ENCODE measurements around the gene TAC3.
A peak's percentile ranks its signal among the peaks of the same experiment; 100 is the strongest.

Gene TAC3

DNA sequence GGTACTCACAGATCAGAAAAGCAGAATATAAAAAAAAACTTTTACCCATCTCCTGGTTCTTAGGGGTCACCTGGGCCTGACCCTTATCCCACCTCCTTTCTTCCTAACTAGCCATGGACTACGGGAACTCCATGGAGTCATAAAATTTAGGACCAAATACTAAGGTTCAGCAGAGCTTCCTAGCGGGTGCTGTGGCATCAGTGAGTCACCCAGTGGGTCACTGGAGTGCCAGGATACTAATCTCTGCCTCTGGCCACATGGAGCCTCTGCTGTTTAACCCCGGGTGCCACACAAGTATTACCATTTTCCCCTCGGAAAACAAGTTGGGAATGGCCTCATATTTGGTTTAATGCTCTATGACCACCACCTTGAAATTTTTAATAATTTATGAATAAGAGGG lies 16.9 kb downstream of the TAC3 start:
- DNase-seq: no peak
- H3K18ac ChIP-seq (ENCODE audit: low read depth in 1 of 2, low read length in 2 of 2): no peak overlapping the region

GRCh38 chr12:56998981-56999380 lies 17.3 kb downstream of the TAC3 start:
- H2BK120ac ChIP-seq (ENCODE audit: low read depth, low read length): no peak overlapping the region
- no peak overlapping the region for H2BK12ac ChIP-seq (ENCODE audit: low read length in 2 of 2)
- no peak overlapping the region for H3K14ac ChIP-seq (ENCODE audit: low read length in 2 of 2)
- H2BK5ac ChIP-seq (ENCODE audit: low read depth, low read length, poor library complexity, severe bottlenecking): no peak overlapping the region
- H3K9ac ChIP-seq (ENCODE audit: low read length): peak overlapping the region; percentile 28
- no peak overlapping the region for H4K91ac ChIP-seq (ENCODE audit: low read length)
- H3K79me1 ChIP-seq (replicated peaks; ENCODE audit: low read length, poor library complexity, severe bottlenecking): peaks cover 56% of the 10 kb centered on the region
- no peak for DNase-seq
- H3K4me2 ChIP-seq (ENCODE audit: low read length, poor library complexity, severe bottlenecking): no peak overlapping the region
- WGBS: 100% methylated on average over 4 of the region's 4 CpGs
- H2BK15ac ChIP-seq (ENCODE audit: low read depth, poor library complexity, severe bottlenecking): no peak overlapping the region
- no peak overlapping the region for H3K4ac ChIP-seq (ENCODE audit: low read depth in 1 of 2, low read length in 2 of 2)
- peaks cover 48 to 52% of the 10 kb centered on the region in 2 experiments for H3K36me3 ChIP-seq (ENCODE audit: control insufficient read depth in 1 of 2, insufficient read depth in 2 of 2, low read depth in 1 of 2, low read length in 2 of 2)
- H4K8ac ChIP-seq (ENCODE audit: low read length): no peak overlapping the region
- no peak overlapping the region for H2AFZ ChIP-seq (ENCODE audit: low read depth, low read length)
- no peak overlapping the region for H2AK5ac ChIP-seq (ENCODE audit: low read length, severe bottlenecking)
- no peaks in the 10 kb centered on the region for H3K27me3 ChIP-seq (ENCODE audit: control insufficient read depth in 1 of 2, insufficient read depth in 1 of 2, low read length in 2 of 2)
- no peak overlapping the region for H3K4me3 ChIP-seq (ENCODE audit: insufficient read depth in 1 of 2, low read depth in 1 of 2, low read length in 2 of 2)
- H3K9me3 ChIP-seq (ENCODE audit: control insufficient read depth, low read length): no peaks in the 10 kb centered on the region
- no peak overlapping the region for H3K27ac ChIP-seq (ENCODE audit: low read length, poor library complexity, severe bottlenecking)
- peaks cover 7% of the 10 kb centered on the region for H3K4me1 ChIP-seq (ENCODE audit: control insufficient read depth, insufficient read depth, low read depth, low read length)
- H3K18ac ChIP-seq (ENCODE audit: low read depth in 1 of 2, low read length in 2 of 2): no peak overlapping the region
- no peak overlapping the region for H3K23ac ChIP-seq (ENCODE audit: low read length in 2 of 2)

More for the DNA sequence above, 16.9 kb downstream of the TAC3 start:
- H2BK5ac ChIP-seq (ENCODE audit: low read depth, low read length, poor library complexity, severe bottlenecking): no peak overlapping the region
- H2BK15ac ChIP-seq (ENCODE audit: low read depth, poor library complexity, severe bottlenecking): no peak overlapping the region
- no peak overlapping the region for H2AFZ ChIP-seq (ENCODE audit: low read depth, low read length)
- no peak overlapping the region for H3K27ac ChIP-seq (ENCODE audit: low read length, poor library complexity, severe bottlenecking)
- H2AK5ac ChIP-seq (ENCODE audit: low read length, severe bottlenecking): no peak overlapping the region
- WGBS: 94% methylated on average over 3 of the region's 4 CpGs
- no peaks in the 10 kb centered on the region for H3K27me3 ChIP-seq (ENCODE audit: control insufficient read depth in 1 of 2, insufficient read depth in 1 of 2, low read length in 2 of 2)
- peaks cover 52 to 57% of the 10 kb centered on the region in 2 experiments for H3K36me3 ChIP-seq (ENCODE audit: control insufficient read depth in 1 of 2, insufficient read depth in 2 of 2, low read depth in 1 of 2, low read length in 2 of 2)
- H3K9me3 ChIP-seq (ENCODE audit: control insufficient read depth, low read length): no peaks in the 10 kb centered on the region
- H3K4me2 ChIP-seq (ENCODE audit: low read length, poor library complexity, severe bottlenecking): no peak overlapping the region
- H2BK12ac ChIP-seq (ENCODE audit: low read length in 2 of 2): no peak overlapping the region
- H3K14ac ChIP-seq (ENCODE audit: low read length in 2 of 2): no peak overlapping the region
- H3K79me1 ChIP-seq (replicated peaks; ENCODE audit: low read length, poor library complexity, severe bottlenecking): peaks cover 61% of the 10 kb centered on the region
- H3K9ac ChIP-seq (ENCODE audit: low read length): peak overlapping the region; percentile 28
- no peak overlapping the region for H2BK120ac ChIP-seq (ENCODE audit: low read depth, low read length)
- H3K4me3 ChIP-seq (ENCODE audit: insufficient read depth in 1 of 2, low read depth in 1 of 2, low read length in 2 of 2): no peak overlapping the region
- H3K23ac ChIP-seq (ENCODE audit: low read length in 2 of 2): no peak overlapping the region
- H4K8ac ChIP-seq (ENCODE audit: low read length): no peak overlapping the region
- H4K91ac ChIP-seq (ENCODE audit: low read length): no peak overlapping the region
- H3K4ac ChIP-seq (ENCODE audit: low read depth in 1 of 2, low read length in 2 of 2): no peak overlapping the region
- H3K4me1 ChIP-seq (ENCODE audit: control insufficient read depth, insufficient read depth, low read depth, low read length): peaks cover 7% of the 10 kb centered on the region

- H3K4me1 ChIP-seq (ENCODE audit: control insufficient read depth, insufficient read depth, low read depth, low read length): peaks cover 7% of the 10 kb centered on the region
- peak overlapping the region; percentile 28 for H3K9ac ChIP-seq (ENCODE audit: low read length)
- H3K4ac ChIP-seq (ENCODE audit: low read depth in 1 of 2, low read length in 2 of 2): no peak overlapping the region
- no peak overlapping the region for H3K14ac ChIP-seq (ENCODE audit: low read length in 2 of 2)
- no peak overlapping the region for H3K4me3 ChIP-seq (ENCODE audit: insufficient read depth in 1 of 2, low read depth in 1 of 2, low read length in 2 of 2)
- peaks cover 0 to under 1% of the 10 kb centered on the region in 2 experiments for H3K27me3 ChIP-seq (ENCODE audit: control insufficient read depth in 1 of 2, insufficient read depth in 1 of 2, low read length in 2 of 2)
- H4K8ac ChIP-seq (ENCODE audit: low read length): no peak overlapping the region
- H2BK15ac ChIP-seq (ENCODE audit: low read depth, poor library complexity, severe bottlenecking): no peak overlapping the region
- DNase-seq: no peak
- WGBS: 93% methylated on average over 6 of the region's 6 CpGs
- no peaks in the 10 kb centered on the region for H3K9me3 ChIP-seq (ENCODE audit: control insufficient read depth, low read length)
- H3K36me3 ChIP-seq (ENCODE audit: control insufficient read depth in 1 of 2, insufficient read depth in 2 of 2, low read depth in 1 of 2, low read length in 2 of 2): peaks cover 41 to 45% of the 10 kb centered on the region in 2 experiments
- no peak overlapping the region for H4K91ac ChIP-seq (ENCODE audit: low read length)
- no peak overlapping the region for H3K27ac ChIP-seq (ENCODE audit: low read length, poor library complexity, severe bottlenecking)
- no peak overlapping the region for H2BK120ac ChIP-seq (ENCODE audit: low read depth, low read length)
- peaks cover 50% of the 10 kb centered on the region for H3K79me1 ChIP-seq (replicated peaks; ENCODE audit: low read length, poor library complexity, severe bottlenecking)
- no peak overlapping the region for H3K23ac ChIP-seq (ENCODE audit: low read length in 2 of 2)
- no peak overlapping the region for H3K4me2 ChIP-seq (ENCODE audit: low read length, poor library complexity, severe bottlenecking)
- H2BK5ac ChIP-seq (ENCODE audit: low read depth, low read length, poor library complexity, severe bottlenecking): no peak overlapping the region
- H2AFZ ChIP-seq (ENCODE audit: low read depth, low read length): no peak overlapping the region
- no peak overlapping the region for H3K18ac ChIP-seq (ENCODE audit: low read depth in 1 of 2, low read length in 2 of 2)
- no peak overlapping the region for H2BK12ac ChIP-seq (ENCODE audit: low read length in 2 of 2)
- no peak overlapping the region for H2AK5ac ChIP-seq (ENCODE audit: low read length, severe bottlenecking)
Observed at GRCh38 chr12:56998316-56998715, 18.0 kb downstream of the TAC3 start.

- no peak overlapping the region for H3K18ac ChIP-seq (ENCODE audit: low read depth in 1 of 2, low read length in 2 of 2)
- WGBS: 76% methylated on average over 12 of the region's 12 CpGs
Observed at GRCh38 chr12:56996793-56997545, 19.4 kb downstream of the TAC3 start.

More at GRCh38 chr12:56996793-56997545, 19.4 kb downstream of the TAC3 start:
- H2BK12ac ChIP-seq (ENCODE audit: low read length in 2 of 2): no peak overlapping the region
- no peak overlapping the region for H2AFZ ChIP-seq (ENCODE audit: low read depth, low read length)
- peaks cover 0 to 4% of the 10 kb centered on the region in 2 experiments for H3K27me3 ChIP-seq (ENCODE audit: control insufficient read depth in 1 of 2, insufficient read depth in 1 of 2, low read length in 2 of 2)
- no peaks in the 10 kb centered on the region for H3K9me3 ChIP-seq (ENCODE audit: control insufficient read depth, low read length)
- H3K4me1 ChIP-seq (ENCODE audit: control insufficient read depth, insufficient read depth, low read depth, low read length): peaks cover 7% of the 10 kb centered on the region
- peaks cover 36% of the 10 kb centered on the region for H3K79me1 ChIP-seq (replicated peaks; ENCODE audit: low read length, poor library complexity, severe bottlenecking)
- H2BK15ac ChIP-seq (ENCODE audit: low read depth, poor library complexity, severe bottlenecking): no peak overlapping the region
- DNase-seq: no peak
- no peak overlapping the region for H3K9ac ChIP-seq (ENCODE audit: low read length)
- no peak overlapping the region for H3K14ac ChIP-seq (ENCODE audit: low read length in 2 of 2)
- no peak overlapping the region for H3K27ac ChIP-seq (ENCODE audit: low read length, poor library complexity, severe bottlenecking)
- no peak overlapping the region for H2BK5ac ChIP-seq (ENCODE audit: low read depth, low read length, poor library complexity, severe bottlenecking)
- no peak overlapping the region for H2BK120ac ChIP-seq (ENCODE audit: low read depth, low read length)
- H3K23ac ChIP-seq (ENCODE audit: low read length in 2 of 2): no peak overlapping the region
- H3K4me2 ChIP-seq (ENCODE audit: low read length, poor library complexity, severe bottlenecking): no peak overlapping the region
- no peak overlapping the region for H4K8ac ChIP-seq (ENCODE audit: low read length)
- H3K4ac ChIP-seq (ENCODE audit: low read depth in 1 of 2, low read length in 2 of 2): no peak overlapping the region
- H2AK5ac ChIP-seq (ENCODE audit: low read length, severe bottlenecking): no peak overlapping the region
- no peak overlapping the region for H4K91ac ChIP-seq (ENCODE audit: low read length)
- no peak overlapping the region for H3K4me3 ChIP-seq (ENCODE audit: insufficient read depth in 1 of 2, low read depth in 1 of 2, low read length in 2 of 2)
- peaks cover 29 to 32% of the 10 kb centered on the region in 2 experiments for H3K36me3 ChIP-seq (ENCODE audit: control insufficient read depth in 1 of 2, insufficient read depth in 2 of 2, low read depth in 1 of 2, low read length in 2 of 2)

Data from mesenchymal stem cell (in vitro differentiated cells and primary cell).